RWPE2 (cell line): ENCODE data around the gene APRT.
A peak's percentile ranks its signal among the peaks of the same experiment; 100 is the strongest.

ENCODE experiments used
- ATAC-seq: fragments of 200-7000 bp; cut with Tn5 transposase; 3 replicates; pipeline ENCODE4 v1.9.1; 2021; ENCODE audit warnings: low read depth
- DNase-seq: peaks from one replicate; pipeline ENCODE4 v3.0.0-alpha.2; 2020; ENCODE audit warnings: low spot score
- H3K27ac ChIP-seq: fragments of 450-650 bp; 2 replicates; pipeline ENCODE4 v1.5.1; 2017; ENCODE audit warnings: mild to moderate bottlenecking; ENCODE audit not compliant: poor library complexity, severe bottlenecking
- H3K27me3 ChIP-seq: fragments of 250-450 bp; sonication (Bioruptor Pico); 2 replicates; pipeline ENCODE4 v1.5.1; 2021; ENCODE audit warnings: mild to moderate bottlenecking, moderate library complexity; ENCODE audit not compliant: insufficient read depth, poor library complexity, severe bottlenecking
- H3K36me3 ChIP-seq: fragments of 250-450 bp; sonication (Bioruptor Pico); 2 replicates; pipeline ENCODE4 v1.5.1; 2020; ENCODE audit warnings: low read depth, mild to moderate bottlenecking, moderate library complexity
- H3K4me1 ChIP-seq: fragments of 250-450 bp; sonication (Bioruptor Pico); 2 replicates; pipeline ENCODE4 v1.5.1; 2021; ENCODE audit warnings: mild to moderate bottlenecking, moderate library complexity; ENCODE audit not compliant: insufficient read depth, poor library complexity, severe bottlenecking
- H3K4me3 ChIP-seq: fragments of 250-450 bp; sonication (Bioruptor Pico); 2 replicates; pipeline ENCODE4 v1.5.1; 2021; ENCODE audit warnings: mild to moderate bottlenecking, moderate library complexity; ENCODE audit not compliant: severe bottlenecking
- H3K9me3 ChIP-seq: fragments of 250-450 bp; sonication (Bioruptor Pico); 2 replicates; pipeline ENCODE4 v1.5.1; 2021; ENCODE audit warnings: mild to moderate bottlenecking, moderate library complexity; ENCODE audit not compliant: severe bottlenecking
- CTCF ChIP-seq: fragments of 450-650 bp; IDR thresholded peaks from one replicate; pipeline ENCODE4 v1.5.1; 2017; ENCODE audit warnings: mild to moderate bottlenecking, moderate library complexity; ENCODE audit not compliant: poor library complexity, severe bottlenecking

The APRT gene, protein sequence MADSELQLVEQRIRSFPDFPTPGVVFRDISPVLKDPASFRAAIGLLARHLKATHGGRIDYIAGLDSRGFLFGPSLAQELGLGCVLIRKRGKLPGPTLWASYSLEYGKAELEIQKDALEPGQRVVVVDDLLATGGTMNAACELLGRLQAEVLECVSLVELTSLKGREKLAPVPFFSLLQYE

GRCh38 chr16:88811769-88812512, at the start of gene APRT:
APRT (minus strand) TSS chr16:88811928; CDS start chr16:88811899, 29 bp downstream.
- peak; percentile 68 for TF ChIP-seq CTCF
- H3K4me3 ChIP-seq = peak within 1 kb of the TSS; percentile 57
- no peaks in the 10 kb centered on the region for H3K27me3 ChIP-seq
- ATAC-seq = peak; percentile 55
- H3K36me3 ChIP-seq = peaks cover 36% of the 10 kb centered on the region
- H3K9me3 ChIP-seq = no peaks in the 10 kb centered on the region
- peaks cover 6% of the 10 kb centered on the region for H3K4me1 ChIP-seq
- peak; percentile 91 for DNase-seq
- peak within 1 kb of the TSS; percentile 88 for H3K27ac ChIP-seq

DNA sequence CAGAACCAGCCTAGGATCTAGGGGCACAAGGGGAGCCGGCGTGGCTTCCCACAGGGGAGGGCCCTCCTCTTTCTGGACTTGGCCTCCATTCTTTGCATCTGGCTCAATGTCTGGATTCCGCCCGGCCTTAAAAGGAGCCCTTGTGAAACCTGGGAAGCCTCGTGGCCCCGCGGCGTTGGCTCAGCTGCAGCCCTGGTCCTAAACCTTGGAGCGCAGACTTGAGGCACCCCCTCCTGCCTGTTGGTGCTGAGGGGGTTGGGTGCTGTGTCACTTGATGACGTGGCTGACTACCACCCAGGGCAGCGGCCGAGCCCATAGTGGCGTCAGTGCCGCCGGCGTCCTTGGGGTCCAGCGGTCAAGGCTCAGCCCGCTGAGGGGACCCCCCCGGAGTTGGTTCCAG, 49.6 kb upstream of the APRT start:
- Histone ChIP-seq H3K27ac (no peak overlapping the region), H3K27me3 (no peaks in the 10 kb centered on the region)

DNA sequence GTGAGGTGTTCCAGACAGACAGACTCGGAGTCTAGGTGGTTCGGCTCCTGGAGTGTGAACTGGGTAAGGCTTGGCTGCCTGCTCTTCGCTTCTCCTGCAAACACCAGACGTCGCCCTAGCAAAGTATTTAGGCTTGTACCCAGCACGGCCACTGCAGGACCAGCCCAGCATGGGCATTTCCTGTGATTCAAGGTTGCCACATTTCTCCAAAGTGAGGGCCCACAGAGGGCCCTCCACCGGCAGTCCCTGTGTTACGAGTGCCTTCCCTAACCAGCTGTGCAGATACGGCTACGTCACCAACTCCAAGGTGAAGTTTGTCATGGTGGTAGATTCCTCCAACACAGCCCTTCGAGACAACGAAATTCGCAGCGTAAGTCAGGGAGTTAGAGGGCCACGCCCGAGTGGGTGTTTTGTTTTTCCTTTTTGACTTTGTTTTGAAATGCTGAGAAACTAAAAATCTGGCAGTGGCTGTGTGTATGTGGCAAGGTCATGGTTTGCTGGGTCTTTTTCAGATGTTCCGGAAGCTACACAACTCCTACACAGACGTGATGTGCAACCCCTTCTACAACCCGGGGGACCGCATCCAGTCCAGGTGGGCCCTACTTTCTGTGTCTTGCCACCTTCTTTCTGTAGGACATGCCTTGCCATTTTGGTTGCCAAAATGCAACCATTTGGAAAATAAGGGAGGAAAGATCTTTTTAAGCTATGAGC, 47.8 kb upstream of the APRT start:
- H3K36me3 ChIP-seq = peaks cover 24% of the 10 kb centered on the region
- no peaks in the 10 kb centered on the region for H3K9me3 ChIP-seq
- no peak for TF ChIP-seq CTCF
- no peak overlapping the region for H3K27ac ChIP-seq
- H3K4me3 ChIP-seq = no peak overlapping the region
- ATAC-seq = no peak
- H3K4me1 ChIP-seq = no peaks in the 10 kb centered on the region
- DNase-seq = no peak
- no peaks in the 10 kb centered on the region for H3K27me3 ChIP-seq

More for the DNA sequence above, 49.6 kb upstream of the APRT start:
- no peak overlapping the region for H3K4me3 ChIP-seq
- H3K4me1 ChIP-seq = no peaks in the 10 kb centered on the region
- no peak for ATAC-seq
- H3K9me3 ChIP-seq = no peaks in the 10 kb centered on the region
- H3K36me3 ChIP-seq = peaks cover 17% of the 10 kb centered on the region
- no peak for TF ChIP-seq CTCF
- DNase-seq = no peak

DNA sequence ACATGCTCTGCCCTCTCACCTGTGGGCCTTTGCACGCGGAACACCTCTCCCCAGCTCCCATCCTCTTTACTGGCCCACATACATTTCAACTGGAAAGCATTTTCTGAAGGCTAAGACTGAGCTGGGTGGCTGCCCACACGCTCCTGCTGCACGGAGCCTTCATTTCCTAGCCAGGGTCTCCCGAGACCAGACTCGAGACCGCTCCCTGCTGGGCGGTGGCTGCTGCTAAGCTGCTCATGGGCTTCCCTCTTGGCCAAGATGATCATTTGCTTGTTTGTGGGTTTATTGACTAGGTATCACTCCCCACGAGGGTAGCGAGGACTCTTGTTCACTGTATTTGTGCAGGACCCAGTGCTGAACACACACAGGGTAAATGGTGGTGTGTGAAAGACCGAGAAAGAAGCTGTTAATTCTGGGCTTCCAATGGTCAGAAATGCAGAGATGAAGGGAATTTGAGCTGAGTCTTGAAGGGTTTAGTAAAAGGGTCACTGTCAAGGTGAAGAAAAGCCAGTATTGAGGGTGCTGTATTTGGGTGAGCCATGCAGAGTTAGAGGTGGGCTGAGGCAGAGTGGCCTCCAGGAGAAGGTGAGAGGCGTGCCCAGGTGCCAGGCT, 46.1 kb upstream of the APRT start:
- H3K9me3 ChIP-seq = no peaks in the 10 kb centered on the region
- no peaks in the 10 kb centered on the region for H3K27me3 ChIP-seq
- H3K36me3 ChIP-seq = peaks cover 24% of the 10 kb centered on the region
- peak; percentile 82 for TF ChIP-seq CTCF
- no peak for DNase-seq
- H3K27ac ChIP-seq = no peak overlapping the region
- H3K4me3 ChIP-seq = peak overlapping the region; percentile 89
- no peaks in the 10 kb centered on the region for H3K4me1 ChIP-seq
- ATAC-seq = peak; percentile 48
